NT2/D1 (cell line): ENCODE data around the gene TMEM156.

ENCODE experiments used
- DNase-seq: peaks from one replicate; pipeline ENCODE4 v3.0.0-alpha.2; 2011; ENCODE audit warnings: low read depth, low spot score
- H3K27me3 ChIP-seq: 2 replicates; pipeline ENCODE4 v1.6.0; 2011; ENCODE audit warnings: mild to moderate bottlenecking; ENCODE audit not compliant: insufficient read length, insufficient read depth
- H3K36me3 ChIP-seq: 2 replicates; pipeline ENCODE4 v1.6.1; 2011; ENCODE audit warnings: mild to moderate bottlenecking, low read length, mixed read lengths; ENCODE audit not compliant: insufficient read depth, insufficient read length
- H3K4me1 ChIP-seq: 2 replicates; pipeline ENCODE4 v1.5.1; 2011; ENCODE audit not compliant: insufficient read depth, insufficient read length
- H3K4me3 ChIP-seq: 2 replicates; pipeline ENCODE4 v1.5.1; 2011; ENCODE audit warnings: low read depth; ENCODE audit not compliant: insufficient read length
- H3K9ac ChIP-seq: 2 replicates; pipeline ENCODE4 v1.6.0; 2011; ENCODE audit warnings: low read depth; ENCODE audit not compliant: insufficient read length
- H3K9me3 ChIP-seq: 2 replicates; pipeline ENCODE4 v1.5.1; 2011; ENCODE audit warnings: mild to moderate bottlenecking, low read length; ENCODE audit not compliant: insufficient read depth
- SUZ12 ChIP-seq: IDR thresholded peaks from 2 replicates; pipeline ENCODE4 v1.6.1; 2011; ENCODE audit not compliant: insufficient read length, insufficient read depth; ENCODE audit errors: extremely low read depth
- YY1 ChIP-seq: IDR thresholded peaks from 2 replicates; pipeline ENCODE4 v1.6.1; 2011; ENCODE audit not compliant: insufficient read length, insufficient read depth
- ZNF274 ChIP-seq: IDR thresholded peaks from 2 replicates; pipeline ENCODE4 v1.6.1; 2011; ENCODE audit warnings: mild to moderate bottlenecking, low read depth, low read length

The TMEM156 gene

DNA sequence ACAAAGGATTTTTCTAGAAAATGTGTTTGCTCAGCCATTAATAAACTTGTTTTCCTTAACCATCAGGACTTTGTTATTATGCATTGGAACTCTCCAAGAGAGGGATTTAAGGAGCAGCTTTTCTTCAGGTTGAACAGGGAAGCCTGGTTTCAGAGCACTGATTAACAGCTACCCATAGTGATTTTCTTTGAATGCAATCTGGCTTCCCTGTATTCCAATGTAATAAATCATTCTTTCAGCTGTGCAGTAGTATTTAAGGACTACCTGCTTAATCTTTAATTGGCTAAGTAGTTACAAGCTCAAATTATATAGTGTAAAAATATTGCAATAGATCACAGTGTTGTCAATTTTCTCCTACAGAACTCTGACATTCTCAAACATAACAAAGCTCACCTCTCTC, 77.5 kb downstream of the TMEM156 start:
- Histone ChIP-seq H3K4me3 (no peak overlapping the region), H3K27me3 (no peaks in the 10 kb centered on the region), H3K36me3 (no peaks in the 10 kb centered on the region), H3K9me3 (no peaks in the 10 kb centered on the region), H3K4me1 (no peaks in the 10 kb centered on the region), H3K9ac (no peak overlapping the region)
- no peak for TF ChIP-seq YY1
- DNase-seq, result no peak

DNA sequence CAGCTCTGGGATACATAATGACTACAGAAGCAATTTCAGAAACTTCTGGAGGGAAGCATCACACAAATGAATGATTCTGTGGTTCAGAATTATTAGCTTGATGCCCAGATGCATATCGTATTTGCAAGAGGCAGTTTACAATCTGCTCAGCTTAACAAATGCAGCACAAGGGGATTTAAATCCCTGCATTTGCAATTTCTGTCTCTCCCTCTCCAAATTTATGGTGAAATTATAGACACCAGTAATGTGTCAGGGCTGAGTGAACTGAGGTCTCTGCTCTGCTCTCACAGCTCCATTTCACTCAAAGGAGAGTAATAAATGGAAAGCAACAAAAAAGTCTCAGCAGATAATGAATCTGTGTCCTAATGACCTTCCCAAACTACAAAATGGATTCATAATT, 80.2 kb downstream of the TMEM156 start:
- H3K27me3 ChIP-seq, result no peaks in the 10 kb centered on the region
- H3K36me3 ChIP-seq, result no peaks in the 10 kb centered on the region
- no peaks in the 10 kb centered on the region for H3K4me1 ChIP-seq
- no peak for TF ChIP-seq YY1
- TF ChIP-seq ZNF274, result no peak
- no peak for TF ChIP-seq SUZ12
- H3K9ac ChIP-seq, result no peak overlapping the region
- no peak for DNase-seq
- no peaks in the 10 kb centered on the region for H3K9me3 ChIP-seq
- H3K4me3 ChIP-seq, result no peak overlapping the region

DNA sequence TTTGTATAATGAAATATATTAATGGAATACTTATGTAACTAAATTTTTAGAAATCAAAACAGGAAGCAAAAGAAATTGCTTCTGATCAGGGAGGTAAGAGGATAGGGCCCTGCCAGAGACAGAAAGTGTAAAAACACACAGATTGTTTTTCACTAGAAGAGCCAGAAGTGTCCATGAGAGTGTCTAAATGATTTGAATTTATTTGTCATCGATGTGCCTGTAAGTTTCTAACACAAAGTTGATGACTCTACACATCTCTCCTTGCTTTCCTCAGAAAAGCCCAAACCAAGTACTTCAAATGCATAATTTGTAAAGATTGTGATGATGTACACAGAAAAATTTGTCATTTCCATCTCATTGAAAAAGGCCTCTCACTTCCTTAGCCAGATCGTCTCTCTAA, 80.6 kb downstream of the TMEM156 start:
- DNase-seq, result no peak
- no peak for TF ChIP-seq ZNF274
- TF ChIP-seq YY1, result no peak
- H3K4me3 ChIP-seq, result no peak overlapping the region
- H3K4me1 ChIP-seq, result no peaks in the 10 kb centered on the region
- H3K9ac ChIP-seq, result no peak overlapping the region
- no peaks in the 10 kb centered on the region for H3K27me3 ChIP-seq
- H3K36me3 ChIP-seq, result no peaks in the 10 kb centered on the region
- no peaks in the 10 kb centered on the region for H3K9me3 ChIP-seq

DNA sequence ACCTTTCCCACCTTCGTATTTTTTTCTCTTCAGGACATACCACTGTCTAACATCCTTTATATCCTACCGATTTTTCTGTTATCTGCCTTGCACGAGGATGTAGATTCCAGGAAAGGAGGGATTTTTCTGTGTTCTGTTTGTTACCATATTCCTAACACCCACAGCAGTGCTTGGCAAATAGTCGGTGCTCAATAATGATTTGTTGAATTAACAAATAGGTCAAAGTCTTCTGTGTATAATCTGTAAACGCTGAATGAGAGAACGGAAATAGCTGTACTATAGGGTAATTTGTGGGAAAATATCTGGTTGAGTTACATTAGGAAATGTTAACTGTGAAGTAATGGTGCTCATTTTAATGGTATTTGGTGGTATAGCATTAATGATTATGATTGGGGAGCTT, 81.5 kb downstream of the TMEM156 start:
- DNase-seq, result no peak
- Histone ChIP-seq H3K4me1 (no peaks in the 10 kb centered on the region), H3K36me3 (no peaks in the 10 kb centered on the region), H3K9me3 (no peaks in the 10 kb centered on the region), H3K9ac (no peak overlapping the region), H3K27me3 (no peaks in the 10 kb centered on the region), H3K4me3 (no peak overlapping the region)
- TF ChIP-seq ZNF274 (no peak), YY1 (no peak), SUZ12 (no peak)

DNA sequence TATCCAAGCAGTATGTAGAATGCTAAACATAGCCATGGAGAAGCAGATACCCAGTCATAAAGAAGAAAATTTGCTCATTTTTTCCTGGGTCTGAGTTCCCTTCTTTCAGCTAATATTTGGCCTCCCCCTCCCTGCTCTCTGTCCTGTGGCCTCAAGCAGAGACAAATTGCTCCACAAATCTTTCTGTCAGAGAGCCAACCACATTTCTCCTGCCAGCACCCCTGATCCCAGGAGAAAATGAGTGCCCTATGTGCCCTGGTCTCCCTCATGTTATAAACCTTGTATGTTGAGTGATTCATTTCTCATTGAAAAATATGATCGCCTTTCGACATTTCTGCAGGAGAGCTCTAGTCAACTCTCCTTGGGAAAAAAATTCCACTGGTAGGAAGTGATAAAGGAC, 82.0 kb downstream of the TMEM156 start:
- H3K27me3 ChIP-seq, result no peaks in the 10 kb centered on the region
- no peak for DNase-seq
- no peak for TF ChIP-seq SUZ12
- no peak for TF ChIP-seq ZNF274
- no peaks in the 10 kb centered on the region for H3K4me1 ChIP-seq
- no peak overlapping the region for H3K4me3 ChIP-seq
- peaks cover 2% of the 10 kb centered on the region for H3K36me3 ChIP-seq
- no peaks in the 10 kb centered on the region for H3K9me3 ChIP-seq
- no peak overlapping the region for H3K9ac ChIP-seq

DNA sequence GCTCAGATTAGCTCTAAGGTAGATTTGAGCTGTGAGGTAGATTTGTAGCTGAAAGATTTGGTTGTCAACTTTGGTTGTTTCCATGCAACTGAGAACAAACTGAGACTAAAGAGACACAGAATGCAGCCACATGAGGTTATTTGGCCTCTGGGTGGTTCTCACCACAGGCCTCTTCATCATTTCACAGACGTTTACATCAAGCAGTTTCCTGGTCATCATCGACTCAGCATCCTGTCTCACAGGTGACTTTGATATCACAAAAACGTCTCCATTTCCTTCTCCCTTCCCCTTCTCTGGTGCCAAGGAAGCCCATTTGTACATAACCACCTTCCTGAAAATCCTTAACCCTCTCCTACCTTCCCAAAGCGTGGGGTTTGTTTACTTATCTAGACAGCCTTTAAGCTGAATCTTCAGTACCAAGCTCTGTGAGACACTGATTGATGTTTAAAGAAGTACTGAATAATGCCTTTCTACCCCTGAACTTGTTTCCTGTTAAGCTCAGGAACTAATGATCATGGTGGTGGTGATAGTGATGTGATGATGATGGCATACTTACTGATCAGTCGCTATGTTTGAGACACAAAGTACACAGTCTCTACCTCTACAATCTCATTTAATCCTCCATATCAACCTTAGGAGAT, 82.7 kb downstream of the TMEM156 start:
- Histone ChIP-seq H3K9ac (no peak overlapping the region), H3K27me3 (no peaks in the 10 kb centered on the region), H3K4me1 (no peaks in the 10 kb centered on the region), H3K4me3 (no peak overlapping the region), H3K9me3 (no peaks in the 10 kb centered on the region), H3K36me3 (peaks cover 5% of the 10 kb centered on the region)
- no peak for DNase-seq
- TF ChIP-seq SUZ12 (no peak), YY1 (no peak), ZNF274 (no peak)

DNA sequence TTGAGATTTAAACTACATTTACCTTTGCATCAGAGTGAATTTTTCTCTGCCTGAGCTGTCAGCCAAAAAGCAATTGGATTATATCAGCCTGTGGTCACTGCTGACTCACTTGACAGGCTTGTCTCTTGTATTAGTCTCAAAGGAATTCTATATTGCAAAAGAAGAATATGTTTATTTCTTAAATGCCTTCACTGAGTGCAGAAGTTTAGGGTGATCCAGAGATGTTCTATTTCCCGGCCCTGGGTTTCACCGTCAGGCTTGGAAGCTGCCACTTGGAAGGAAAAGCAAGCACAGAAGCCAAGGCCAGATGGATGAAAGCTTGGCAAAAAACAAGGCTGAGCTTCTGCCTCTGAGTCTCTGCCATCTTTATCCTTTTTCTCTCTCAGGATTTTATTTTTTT, 83.7 kb downstream of the TMEM156 start:
- TF ChIP-seq ZNF274, result no peak
- TF ChIP-seq YY1, result no peak
- no peak for TF ChIP-seq SUZ12
- Histone ChIP-seq H3K9ac (no peak overlapping the region), H3K27me3 (no peaks in the 10 kb centered on the region), H3K36me3 (peaks cover 7% of the 10 kb centered on the region), H3K4me3 (no peak overlapping the region), H3K9me3 (no peaks in the 10 kb centered on the region), H3K4me1 (no peaks in the 10 kb centered on the region)
- DNase-seq, result no peak

DNA sequence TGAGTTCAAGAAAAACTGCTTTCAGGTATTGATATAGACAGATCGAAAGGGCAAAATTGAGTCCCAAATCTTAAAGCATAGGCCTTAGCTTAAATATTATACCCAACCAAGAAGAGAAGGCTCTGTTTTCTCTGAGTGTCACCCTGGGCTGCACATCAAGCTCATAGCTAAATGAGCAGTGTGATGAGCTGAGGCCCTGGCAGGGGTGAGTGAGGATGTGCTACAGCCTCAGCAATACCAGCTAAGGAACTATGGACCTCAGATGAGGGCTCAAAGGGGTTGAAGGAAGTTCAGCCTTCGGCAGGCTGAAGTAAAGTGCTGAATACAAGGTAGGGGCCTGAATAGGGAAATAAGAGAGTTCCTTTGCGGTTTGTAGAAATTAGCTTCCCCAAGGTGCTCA, 85.3 kb downstream of the TMEM156 start:
- Histone ChIP-seq H3K9ac (no peak overlapping the region), H3K4me3 (no peak overlapping the region), H3K27me3 (no peaks in the 10 kb centered on the region), H3K36me3 (peaks cover 11% of the 10 kb centered on the region), H3K4me1 (no peaks in the 10 kb centered on the region), H3K9me3 (no peaks in the 10 kb centered on the region)
- DNase-seq, result no peak
- TF ChIP-seq YY1 (no peak), ZNF274 (no peak), SUZ12 (no peak)
